Muscle of leg (tissue), 11 donors: ENCODE data around the gene CLNS1A. TPM values are rescaled to one million over a fixed set of nuclear protein-coding genes. Genes with fewer than 3 reads are reported as not detected.

Experiments
- DNase-seq: peaks from one replicate; pipeline ENCODE4 v3.0.0; 2013
- H3K27ac ChIP-seq: one replicate; pipeline ENCODE4 v1.5.1; 2013; ENCODE audit warnings: mild to moderate bottlenecking, low read length, control low read depth
- H3K27me3 ChIP-seq: one replicate; pipeline ENCODE4 v1.6.1; 2013; ENCODE audit warnings: low read length; ENCODE audit not compliant: control insufficient read depth, insufficient read depth
- H3K36me3 ChIP-seq: one replicate; pipeline ENCODE4 v1.6.1; 2013; ENCODE audit warnings: low read length; ENCODE audit not compliant: control insufficient read depth, insufficient read depth
- H3K4me1 ChIP-seq: one replicate; pipeline ENCODE4 v1.6.1; 2013; ENCODE audit warnings: low read length; ENCODE audit not compliant: control insufficient read depth, insufficient read depth
- H3K4me3 ChIP-seq: one replicate; pipeline ENCODE4 v1.5.1; 2013; ENCODE audit warnings: low read length, control low read depth
- H3K9me3 ChIP-seq: replicated peaks from 2 replicates; pipeline ENCODE4 v1.6.1; 2013; ENCODE audit warnings: low read depth, low read length; ENCODE audit not compliant: control insufficient read depth
- WGBS: methylation state at CpG from one replicate; pipeline ENCODE4 v1.1.5; 2013; ENCODE audit warnings: missing lambda C conversion rate; ENCODE audit not compliant: insufficient coverage; 5-methylcytosine and 5-hydroxymethylcytosine counted together
- polyA plus RNA-seq, 8 donors: library from polyadenylated mRNA; unstranded; fragments of 120-200 nt; gene quantifications; one replicate each; pipeline versions ENCODE4 v1.2.1 to v1.2.3, GENCODE V29; 2013; ENCODE audit warnings: inconsistent platforms in 1 of 8, low replicate concordance in 1 of 8; ENCODE audit not compliant: insufficient read length in 8 of 8, insufficient read depth in 1 of 8
- total RNA-seq: library from RNA; stranded (reverse); fragments of 120-200 nt; gene quantifications from one replicate; pipeline ENCODE4 v1.2.4, GENCODE V29; 2013

The CLNS1A gene
- total and polyA plus RNA-seq, 9 donors: 109 to 166 (median 129) TPM

DNA sequence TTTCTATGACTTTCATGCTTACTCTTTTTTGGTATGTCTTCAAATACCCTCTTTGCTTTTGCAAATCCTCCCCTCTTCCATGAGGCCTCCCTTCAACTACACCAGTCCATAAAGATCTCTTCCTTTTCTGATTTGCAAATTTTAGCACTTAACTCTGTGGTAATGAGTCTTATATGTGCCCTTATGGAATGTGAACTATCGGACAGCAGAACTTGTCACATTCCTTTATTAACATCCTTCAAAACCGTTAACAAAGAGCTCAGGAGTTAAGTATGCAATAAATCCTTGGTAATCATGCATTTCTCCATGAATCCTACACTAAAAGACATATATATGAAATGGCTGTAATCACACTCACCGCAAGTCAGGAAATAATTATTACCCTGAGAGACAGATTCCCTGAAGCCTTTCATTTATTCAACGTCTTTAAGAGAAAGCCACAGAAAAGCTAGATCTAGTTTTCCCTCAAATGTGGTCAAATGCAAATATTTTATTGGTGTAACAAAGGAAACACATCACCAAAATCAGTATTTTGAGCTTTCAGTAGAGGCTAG is 7.4 kb downstream of the CLNS1A start:
- no CpG with 5 or more reads among the region's 4 CpGs for WGBS
- Histone ChIP-seq H3K27me3 (no peaks in the 10 kb centered on the region), H3K27ac (no peak overlapping the region), H3K4me3 (no peak overlapping the region), H3K9me3 (no peaks in the 10 kb centered on the region), H3K36me3 (peaks cover 4% of the 10 kb centered on the region), H3K4me1 (no peaks in the 10 kb centered on the region)
- no peak for DNase-seq

DNA sequence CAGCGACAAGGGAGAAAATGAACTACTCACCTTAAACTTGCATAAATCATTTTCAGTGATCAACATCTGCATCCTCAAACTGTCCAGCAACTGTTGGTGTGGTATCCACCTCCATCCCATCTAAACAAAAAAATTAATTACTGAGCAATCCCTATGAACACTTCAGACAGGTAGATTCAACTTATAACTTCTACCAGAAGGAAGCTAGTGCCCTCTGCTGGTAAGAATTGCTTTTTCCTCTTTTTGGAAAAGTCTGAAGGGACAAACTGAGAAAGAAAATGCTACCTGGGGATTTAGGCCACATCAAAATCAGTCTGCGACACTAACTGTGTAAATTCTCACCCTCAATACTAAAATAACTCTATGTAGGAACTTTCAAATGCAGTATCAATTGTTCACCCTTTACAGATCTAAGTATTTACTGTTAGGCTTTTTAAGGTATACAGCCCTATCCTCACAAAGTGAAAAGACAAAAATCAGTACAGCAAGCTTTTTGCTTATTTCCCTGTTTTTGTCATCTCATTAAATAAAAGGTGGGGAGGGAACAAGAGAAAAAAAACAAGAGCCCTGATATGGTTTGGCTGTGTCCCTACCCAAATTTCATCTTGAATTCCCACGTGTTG is 17.9 kb downstream of the CLNS1A start:
- Histone ChIP-seq H3K36me3 (peaks cover 40% of the 10 kb centered on the region), H3K27ac (no peak overlapping the region), H3K27me3 (no peaks in the 10 kb centered on the region), H3K4me3 (no peak overlapping the region), H3K4me1 (no peaks in the 10 kb centered on the region), H3K9me3 (no peaks in the 10 kb centered on the region)
- no CpG with 5 or more reads among the region's 3 CpGs for WGBS
- peak; percentile 54 for DNase-seq

DNA sequence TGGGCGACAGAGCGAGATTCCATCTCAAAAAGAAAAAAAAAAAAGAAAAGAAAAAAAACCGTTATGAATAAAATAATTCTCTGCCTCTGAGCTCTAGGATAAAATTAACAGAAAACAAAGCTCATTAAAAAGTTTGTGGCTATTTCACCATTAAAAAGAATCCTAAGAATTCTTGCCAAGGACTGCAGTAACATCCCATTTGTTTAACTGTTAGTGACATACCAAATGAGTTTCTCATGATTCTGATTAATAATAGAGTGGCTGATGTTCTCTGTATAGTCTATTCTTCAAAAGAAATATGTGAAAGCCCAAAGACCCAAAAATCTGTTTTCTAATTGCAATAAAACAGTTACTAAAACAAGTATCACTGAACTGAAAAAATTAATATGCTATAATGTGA is 19.7 kb downstream of the CLNS1A start:
- Histone ChIP-seq H3K27ac (no peak overlapping the region), H3K4me1 (no peaks in the 10 kb centered on the region), H3K36me3 (peaks cover 38% of the 10 kb centered on the region), H3K4me3 (no peak overlapping the region), H3K27me3 (no peaks in the 10 kb centered on the region), H3K9me3 (no peaks in the 10 kb centered on the region)
- DNase-seq: no peak
- WGBS: no CpG with 5 or more reads among the region's 3 CpGs

DNA sequence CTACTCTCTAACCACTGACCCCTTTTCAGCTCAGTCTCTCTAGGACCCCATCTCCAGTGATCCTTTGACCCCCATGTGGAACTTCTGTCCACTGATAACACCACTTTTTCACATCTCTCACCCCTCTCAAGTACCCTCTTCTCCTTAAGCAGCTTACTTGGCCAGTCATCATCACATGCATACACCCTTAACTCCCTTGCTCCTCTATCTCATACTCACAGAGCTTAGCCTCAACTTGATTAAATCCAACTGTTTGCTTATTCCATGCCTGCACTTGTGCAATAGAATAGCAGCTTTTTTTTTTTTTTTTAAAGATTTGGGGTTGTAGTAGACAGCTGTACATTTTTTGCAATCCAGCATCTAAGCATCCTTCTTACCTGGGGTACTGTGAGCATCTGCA is 25.7 kb downstream of the CLNS1A start:
- H3K4me3 ChIP-seq: no peak overlapping the region
- H3K9me3 ChIP-seq: no peaks in the 10 kb centered on the region
- no peak for DNase-seq
- H3K4me1 ChIP-seq: no peaks in the 10 kb centered on the region
- peaks cover 33% of the 10 kb centered on the region for H3K36me3 ChIP-seq
- no peaks in the 10 kb centered on the region for H3K27me3 ChIP-seq
- no peak overlapping the region for H3K27ac ChIP-seq

DNA sequence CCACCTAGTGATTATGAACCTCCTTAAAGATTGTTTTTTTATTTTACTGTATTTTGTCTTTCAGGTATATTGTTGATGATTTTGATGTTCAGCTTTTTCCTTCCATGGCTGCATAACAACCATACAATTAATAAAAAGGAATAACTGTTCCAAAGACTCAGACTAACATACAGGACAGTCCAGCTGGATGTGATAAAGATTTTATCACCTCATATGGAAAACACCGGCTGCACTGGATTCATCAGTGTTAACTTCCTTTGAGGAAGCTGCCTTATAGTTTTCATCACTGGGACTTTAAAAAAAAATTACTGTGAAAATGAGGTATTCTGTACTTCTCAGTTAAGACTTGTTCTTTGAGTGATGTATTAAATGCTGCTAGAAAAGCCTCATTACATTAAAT is 28.4 kb downstream of the CLNS1A start:
- DNase-seq: no peak
- H3K27ac ChIP-seq: no peak overlapping the region
- no CpG with 5 or more reads among the region's 1 CpG for WGBS
- no peaks in the 10 kb centered on the region for H3K4me1 ChIP-seq
- no peak overlapping the region for H3K4me3 ChIP-seq
- H3K27me3 ChIP-seq: no peaks in the 10 kb centered on the region
- no peaks in the 10 kb centered on the region for H3K9me3 ChIP-seq
- peaks cover 28% of the 10 kb centered on the region for H3K36me3 ChIP-seq

DNA sequence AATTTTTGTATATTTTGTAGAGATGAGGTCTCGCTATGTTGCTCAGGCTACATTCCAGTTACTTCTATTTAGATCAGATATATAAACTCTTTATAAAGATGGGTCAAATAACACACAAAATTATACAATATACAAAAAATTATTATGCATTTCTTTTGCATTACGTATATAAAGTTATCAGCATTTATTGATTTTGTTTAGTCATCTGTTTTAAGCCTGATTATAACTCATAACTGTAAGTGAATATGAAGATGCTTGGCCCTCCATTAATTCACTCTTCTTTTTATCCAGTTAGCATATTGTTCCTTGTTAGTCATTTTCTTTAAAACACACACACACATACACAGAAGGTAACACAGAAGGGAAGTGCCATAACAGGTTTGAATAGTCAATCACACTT is 33.3 kb downstream of the CLNS1A start:
- WGBS: no CpG with 5 or more reads among the region's 2 CpGs
- DNase-seq: no peak
- Histone ChIP-seq H3K27me3 (no peaks in the 10 kb centered on the region), H3K4me1 (no peaks in the 10 kb centered on the region), H3K4me3 (no peak overlapping the region), H3K9me3 (no peaks in the 10 kb centered on the region), H3K36me3 (peaks cover 13% of the 10 kb centered on the region), H3K27ac (no peak overlapping the region)

DNA sequence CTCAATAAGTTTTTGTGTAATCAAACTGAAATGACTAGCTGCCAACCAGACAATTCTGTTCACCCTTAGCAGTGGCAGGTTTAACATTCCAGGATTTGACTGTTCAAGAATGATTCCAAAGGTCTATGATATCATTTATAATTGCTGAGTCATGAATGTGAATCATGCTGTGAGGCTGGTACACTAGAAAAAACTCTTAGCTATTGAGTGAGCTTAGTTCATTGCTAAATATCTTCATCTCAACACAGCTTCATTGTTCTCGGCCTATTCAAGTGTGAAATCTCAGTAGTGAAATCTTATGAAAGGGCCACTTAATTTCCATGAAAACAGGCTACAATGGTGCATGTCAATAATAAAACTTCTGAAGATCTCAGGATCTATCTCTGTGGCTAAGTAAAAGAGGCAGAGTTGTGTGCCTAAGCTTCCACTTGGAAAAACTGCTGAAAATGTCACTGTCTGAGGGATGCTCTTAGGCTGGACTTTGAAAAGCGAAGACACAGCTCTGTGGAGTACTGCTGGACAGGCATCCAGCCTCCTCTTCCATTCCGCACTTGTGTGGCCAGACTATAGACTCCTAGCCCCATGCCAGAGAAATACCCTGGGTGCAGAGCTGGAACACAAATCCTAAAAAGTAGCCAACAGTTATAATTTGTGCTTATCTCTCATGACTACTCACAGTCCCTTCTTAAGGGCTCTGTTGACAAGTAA is 35.1 kb downstream of the CLNS1A start:
- Histone ChIP-seq H3K9me3 (no peaks in the 10 kb centered on the region), H3K27ac (no peak overlapping the region), H3K36me3 (peaks cover 9% of the 10 kb centered on the region), H3K4me3 (no peak overlapping the region), H3K4me1 (no peaks in the 10 kb centered on the region), H3K27me3 (no peaks in the 10 kb centered on the region)
- WGBS: no CpG with 5 or more reads among the region's 3 CpGs
- DNase-seq: no peak

DNA sequence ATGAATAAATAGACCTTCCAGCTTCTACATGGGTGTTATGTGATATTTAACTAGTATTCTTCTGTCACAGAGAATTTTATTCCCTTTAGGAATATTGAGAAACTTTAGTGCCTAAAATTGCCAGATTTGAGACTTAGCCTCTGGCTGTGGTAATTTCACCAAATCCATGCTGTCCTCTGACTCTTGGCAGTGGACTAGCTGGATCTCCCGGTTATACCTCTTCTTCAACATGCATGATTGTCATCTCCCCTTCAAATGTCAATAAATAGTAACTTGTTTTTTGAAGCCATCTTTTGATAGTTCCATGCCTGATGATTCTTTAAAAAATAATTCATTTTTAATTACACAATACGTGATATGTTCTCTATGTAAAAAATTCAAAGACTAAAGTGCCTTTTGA is 39.4 kb downstream of the CLNS1A start:
- Histone ChIP-seq H3K4me1 (no peaks in the 10 kb centered on the region), H3K27ac (no peak overlapping the region), H3K27me3 (no peaks in the 10 kb centered on the region), H3K9me3 (no peaks in the 10 kb centered on the region), H3K36me3 (no peaks in the 10 kb centered on the region), H3K4me3 (no peak overlapping the region)
- no peak for DNase-seq
- WGBS: no CpG with 5 or more reads among the region's 2 CpGs

DNA sequence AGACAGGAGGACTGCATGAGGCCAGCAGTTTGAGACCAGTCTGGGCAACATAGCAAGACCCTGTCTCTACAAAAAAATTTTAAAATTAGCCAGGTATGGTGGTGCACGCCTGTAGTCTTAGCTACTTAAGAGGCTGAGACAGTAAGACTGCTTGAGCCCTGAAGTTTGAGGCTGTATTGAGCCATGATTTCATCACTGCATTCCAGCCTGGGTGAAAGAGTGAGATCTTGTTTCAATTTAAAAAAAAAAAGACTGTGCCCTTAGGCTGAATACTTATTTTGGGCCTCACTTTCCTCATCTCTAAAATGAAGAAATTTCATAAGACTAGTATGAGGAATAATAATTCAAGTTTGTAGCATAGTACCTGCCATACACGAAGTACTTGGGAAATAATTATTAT is 41.0 kb downstream of the CLNS1A start:
- Histone ChIP-seq H3K4me3 (no peak overlapping the region), H3K36me3 (no peaks in the 10 kb centered on the region), H3K27me3 (no peaks in the 10 kb centered on the region), H3K4me1 (no peaks in the 10 kb centered on the region), H3K27ac (no peak overlapping the region), H3K9me3 (no peaks in the 10 kb centered on the region)
- no CpG with 5 or more reads among the region's 2 CpGs for WGBS
- no peak for DNase-seq

DNA sequence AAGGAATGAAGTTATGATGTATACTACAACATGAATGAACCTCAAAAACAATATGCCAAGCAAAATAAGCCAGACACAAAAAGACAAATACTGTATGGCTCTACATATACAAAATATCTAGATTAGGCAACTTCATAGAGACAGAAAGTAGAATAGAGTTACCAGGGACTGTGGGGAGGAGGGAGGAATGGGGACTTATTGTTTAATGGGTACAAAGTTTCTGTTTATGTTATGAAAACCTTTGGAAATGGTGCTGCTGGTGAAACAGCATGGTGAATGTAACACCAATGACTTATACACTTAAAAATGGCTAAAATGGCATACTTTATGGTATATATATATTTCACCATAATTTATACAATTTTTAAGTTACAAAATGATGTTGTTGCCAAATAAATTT is 43.7 kb downstream of the CLNS1A start:
- H3K27ac ChIP-seq: no peak overlapping the region
- H3K36me3 ChIP-seq: no peaks in the 10 kb centered on the region
- no peak overlapping the region for H3K4me3 ChIP-seq
- H3K4me1 ChIP-seq: peaks cover 6% of the 10 kb centered on the region
- DNase-seq: no peak
- H3K27me3 ChIP-seq: no peaks in the 10 kb centered on the region
- no peaks in the 10 kb centered on the region for H3K9me3 ChIP-seq
